MCF 10A (cell line): ENCODE results near the gene RASA4B. TPM values are rescaled to one million over a fixed set of nuclear protein-coding genes. Genes with fewer than 3 reads are reported as not detected.
"Not testable (repeated sequence)": the region's sequence is repeated elsewhere in the genome, so short reads cannot be mapped to it uniquely, and the experiment has no call there.

Experiments used
- BruUV-seq: library from RNA; stranded (reverse); fragments of 400-500 nt; replicated peaks from 2 replicates; lab custom pipeline; 2021; lab: Mats Ljungman, UMichigan
- CTCF ChIA-PET: fragments of 300-600 bp; sonication (Branson Sonifier 250); formaldehyde crosslinking; extraction: SDS; loops from one replicate; lab custom pipeline; 2021; ENCODE audit warnings: antibody characterized with exemption, inconsistent platforms; lab: Yijun Ruan, JAX
- POLR2A ChIA-PET: fragments of 300-600, 350-650 bp; sonication (Branson Sonifier 250); formaldehyde crosslinking; extraction: SDS; loops from one replicate; lab custom pipeline; 2020; ENCODE audit warnings: antibody characterized with exemption, inconsistent platforms; lab: Yijun Ruan, JAX
- DNase-seq: peaks from one replicate; pipeline ENCODE4 v3.0.0-alpha.2; 2018; ENCODE audit not compliant: unreplicated experiment
- H3K27ac Mint-ChIP-seq: one replicate; pipeline ENCODE4 v1.8.0; 2022; ENCODE audit warnings: mild to moderate bottlenecking, low read depth, mixed read lengths; ENCODE audit not compliant: unreplicated experiment
- H3K27me3 Mint-ChIP-seq: one replicate; pipeline ENCODE4 v1.8.0; 2022; ENCODE audit warnings: mixed read lengths; ENCODE audit not compliant: insufficient read depth, unreplicated experiment
- H3K36me3 Mint-ChIP-seq: one replicate; pipeline ENCODE4 v1.8.0; 2022; ENCODE audit warnings: mild to moderate bottlenecking, moderate library complexity, mixed read lengths; ENCODE audit not compliant: insufficient read depth, unreplicated experiment
- H3K4me1 Mint-ChIP-seq: one replicate; pipeline ENCODE4 v1.8.0; 2022; ENCODE audit warnings: mixed read lengths; ENCODE audit not compliant: insufficient read depth, unreplicated experiment
- H3K4me3 Mint-ChIP-seq: one replicate; pipeline ENCODE4 v1.8.0; 2022; ENCODE audit warnings: mild to moderate bottlenecking, moderate library complexity, mixed read lengths; ENCODE audit not compliant: unreplicated experiment
- H3K9me3 Mint-ChIP-seq: one replicate; pipeline ENCODE4 v1.8.0; 2022; ENCODE audit warnings: mixed read lengths; ENCODE audit not compliant: unreplicated experiment
- intact Hi-C: fragments of 100-400 bp; cut with micrococcal nuclease; formaldehyde crosslinking; loops from 2 replicates; pipeline ENCODE4 v1.14.1; 2022
- total RNA-seq: library from RNA; stranded (reverse); gene quantifications from 2 replicates; pipeline ENCODE4 v1.2.3, GENCODE V29; 2022
- TF ChIP-seq, protein P1 (sequence below): fragments of 200-600 bp; IDR thresholded peaks from one replicate; pipeline ENCODE4 v1.8.0; 2022; ENCODE audit warnings: antibody characterized with exemption, mild to moderate bottlenecking; ENCODE audit not compliant: unreplicated experiment

RASA4B gene
- total RNA-seq, 1 experiment from 2014 or later = 0.70 TPM

- TF ChIP-seq, protein P1, sequence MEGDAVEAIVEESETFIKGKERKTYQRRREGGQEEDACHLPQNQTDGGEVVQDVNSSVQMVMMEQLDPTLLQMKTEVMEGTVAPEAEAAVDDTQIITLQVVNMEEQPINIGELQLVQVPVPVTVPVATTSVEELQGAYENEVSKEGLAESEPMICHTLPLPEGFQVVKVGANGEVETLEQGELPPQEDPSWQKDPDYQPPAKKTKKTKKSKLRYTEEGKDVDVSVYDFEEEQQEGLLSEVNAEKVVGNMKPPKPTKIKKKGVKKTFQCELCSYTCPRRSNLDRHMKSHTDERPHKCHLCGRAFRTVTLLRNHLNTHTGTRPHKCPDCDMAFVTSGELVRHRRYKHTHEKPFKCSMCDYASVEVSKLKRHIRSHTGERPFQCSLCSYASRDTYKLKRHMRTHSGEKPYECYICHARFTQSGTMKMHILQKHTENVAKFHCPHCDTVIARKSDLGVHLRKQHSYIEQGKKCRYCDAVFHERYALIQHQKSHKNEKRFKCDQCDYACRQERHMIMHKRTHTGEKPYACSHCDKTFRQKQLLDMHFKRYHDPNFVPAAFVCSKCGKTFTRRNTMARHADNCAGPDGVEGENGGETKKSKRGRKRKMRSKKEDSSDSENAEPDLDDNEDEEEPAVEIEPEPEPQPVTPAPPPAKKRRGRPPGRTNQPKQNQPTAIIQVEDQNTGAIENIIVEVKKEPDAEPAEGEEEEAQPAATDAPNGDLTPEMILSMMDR = peak; percentile 16
- DNase-seq = not testable (repeated sequence)
Measured at GRCh38 chr7:102479982-102480637, 37.5 kb downstream of the RASA4B start.

GRCh38 chr7:102479209-102479584 lies 38.4 kb downstream of the RASA4B start:
- not testable (repeated sequence) for BruUV-seq

More at GRCh38 chr7:102479982-102480637, 37.5 kb downstream of the RASA4B start:
- H3K4me1 Mint-ChIP-seq, intact Hi-C loops, H3K27me3 Mint-ChIP-seq, POLR2A ChIA-PET, H3K9me3 Mint-ChIP-seq, H3K36me3 Mint-ChIP-seq, H3K27ac Mint-ChIP-seq, BruUV-seq, H3K4me3 Mint-ChIP-seq: not testable (repeated sequence)
- CTCF ChIA-PET = interaction anchor here (0.7 kb wide), 1 partner anchor 92 kb away, joined by 3 read pairs; no protein-coding TSS in a partner anchor

GRCh38 chr7:102478314-102479208 lies 39.0 kb downstream of the RASA4B start, which contains the start of gene POLR2J:
POLR2J (minus strand) TSS chr7:102478922; CDS start chr7:102478860, 62 bp downstream.
- POLR2A ChIA-PET, intact Hi-C loops, H3K4me1 Mint-ChIP-seq, H3K27ac Mint-ChIP-seq, CTCF ChIA-PET, H3K9me3 Mint-ChIP-seq, H3K36me3 Mint-ChIP-seq, H3K27me3 Mint-ChIP-seq: not testable (repeated sequence)
- TSS peak; percentile 64 for BruUV-seq
- DNase-seq = peak; percentile 57
- peak within 1 kb of the TSS; percentile 75 for H3K4me3 Mint-ChIP-seq

More at GRCh38 chr7:102479209-102479584, 38.4 kb downstream of the RASA4B start:
- DNase-seq, H3K4me1 Mint-ChIP-seq, intact Hi-C loops, H3K36me3 Mint-ChIP-seq, H3K9me3 Mint-ChIP-seq, H3K27me3 Mint-ChIP-seq, H3K27ac Mint-ChIP-seq, POLR2A ChIA-PET, CTCF ChIA-PET, H3K4me3 Mint-ChIP-seq: not testable (repeated sequence)

DNA sequence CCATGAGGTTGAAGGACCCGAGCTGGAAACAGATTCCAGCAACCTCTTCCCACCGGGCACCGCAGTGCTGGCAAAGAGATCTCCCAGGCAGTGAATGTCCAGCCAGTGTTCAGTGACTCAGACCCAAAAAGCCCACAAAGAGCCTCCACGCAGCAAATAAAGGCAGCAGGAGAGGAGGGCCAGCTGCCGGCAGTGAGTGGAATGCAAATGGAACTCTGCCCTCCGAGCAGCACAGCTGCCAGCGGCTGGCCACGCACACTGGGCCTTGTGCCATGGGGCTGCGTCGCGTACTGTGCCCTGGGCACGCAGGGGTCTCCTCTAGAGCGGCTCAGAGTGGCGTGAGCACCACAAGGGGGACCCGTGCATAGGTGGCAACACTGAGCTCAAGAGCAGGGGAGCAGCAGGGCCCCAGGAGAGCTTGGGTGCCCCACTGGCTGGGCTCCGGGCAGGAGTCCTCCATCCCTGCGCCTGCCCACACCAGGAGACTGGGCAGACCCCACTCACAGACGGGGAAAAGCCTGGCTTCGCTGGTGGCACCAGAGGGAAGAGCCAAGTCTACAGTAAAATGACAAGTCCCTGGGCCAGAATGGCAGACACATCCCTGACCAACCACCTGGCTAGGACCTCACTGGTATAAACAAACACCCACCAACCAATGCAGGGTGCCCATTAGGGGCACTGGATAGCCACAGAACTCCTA lies 42.7 kb downstream of the RASA4B start:
- POLR2A ChIA-PET, DNase-seq, H3K27me3 Mint-ChIP-seq, H3K4me1 Mint-ChIP-seq, H3K27ac Mint-ChIP-seq, H3K4me3 Mint-ChIP-seq, H3K9me3 Mint-ChIP-seq, BruUV-seq, intact Hi-C loops, CTCF ChIA-PET: not testable (repeated sequence)
- H3K36me3 Mint-ChIP-seq = peaks cover 15% of the 10 kb centered on the region

DNA sequence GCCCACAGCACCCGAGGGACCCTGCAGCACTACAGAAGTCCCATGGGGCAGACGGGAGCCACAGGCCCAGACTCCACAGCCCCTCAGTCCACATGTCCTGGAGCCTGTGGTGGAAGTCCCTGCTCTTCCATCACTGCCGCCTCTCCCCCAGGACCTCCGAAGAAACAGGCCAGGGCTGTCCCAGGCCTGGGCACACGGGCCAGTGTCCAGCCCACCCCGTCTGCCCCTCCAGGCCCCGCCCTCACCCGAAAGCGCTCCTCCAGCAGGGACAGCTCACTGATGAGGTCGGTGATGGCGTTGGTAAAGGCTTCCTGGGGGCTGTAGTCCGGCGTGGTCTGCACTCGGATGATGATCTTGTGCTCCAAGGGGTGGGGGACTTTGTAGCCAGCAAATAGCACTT lies 43.5 kb downstream of the RASA4B start:
- H3K4me1 Mint-ChIP-seq, intact Hi-C loops, BruUV-seq, H3K27ac Mint-ChIP-seq, POLR2A ChIA-PET, H3K4me3 Mint-ChIP-seq, CTCF ChIA-PET, H3K27me3 Mint-ChIP-seq, DNase-seq, H3K9me3 Mint-ChIP-seq: not testable (repeated sequence)
- peaks cover 15% of the 10 kb centered on the region for H3K36me3 Mint-ChIP-seq
